Adipose tissue (tissue), 3 donors: ENCODE measurements around the gene MRGPRD. TPM values are rescaled to one million over a fixed set of nuclear protein-coding genes. Genes with fewer than 3 reads are reported as not detected.

Experiments used
- H3K27ac ChIP-seq: one replicate; pipeline ENCODE4 v1.5.1; 2013; ENCODE audit warnings: low read depth, low read length
- WGBS, 3 donors: extraction: QIAGEN DNeasy Blood & Tissue Kit; methylation state at CpG; one replicate each; pipeline ENCODE4 v1.1.7; 2013; 5-methylcytosine and 5-hydroxymethylcytosine counted together
- polyA plus RNA-seq, 3 donors: library from polyadenylated mRNA; stranded (reverse); fragments of 200-250 nt; gene quantifications; one replicate each; pipeline ENCODE4 v1.2.3, GENCODE V29; 2013
- donor health status: healthy with polysubstance abuse.
- donor health status: Bipolar disorder and iron deficiency.
- donor health status: healthy.

The MRGPRD gene
- polyA plus RNA-seq, 3 donors: 0.07 TPM; not detected in 2

GRCh38 chr11:68939583-68940555, 40.9 kb downstream of the MRGPRD start:
- 80 to 87% (median 82%) methylated on average over 31 to 33 of the region's 33 CpGs for WGBS, 3 donors
- no peak overlapping the region for H3K27ac ChIP-seq

- WGBS, 3 donors: 81 to 87% (median 83%) methylated on average over 12 to 17 of the region's 17 CpGs
- H3K27ac ChIP-seq: no peak overlapping the region
These were observed 41.8 kb downstream of the MRGPRD start for GRCh38 chr11:68938816-68939582.

GRCh38 chr11:68938088-68938487, 42.7 kb downstream of the MRGPRD start:
- H3K27ac ChIP-seq: no peak overlapping the region
- 89 to 94% (median 91%) methylated on average over 18 of the region's 18 CpGs for WGBS, 3 donors

- 91 to 93% (median 91%) methylated on average over 29 of the region's 29 CpGs for WGBS, 3 donors
- H3K27ac ChIP-seq: no peak overlapping the region
These were observed 43.8 kb downstream of the MRGPRD start for GRCh38 chr11:68936676-68937620.

- WGBS, 3 donors: 88 to 96% (median 93%) methylated on average over 10 of the region's 10 CpGs
- H3K27ac ChIP-seq: no peak overlapping the region
These were observed 44.5 kb downstream of the MRGPRD start for GRCh38 chr11:68936358-68936636.

GRCh38 chr11:68935516-68936357, 45.0 kb downstream of the MRGPRD start:
- WGBS, 3 donors: 93 to 95% (median 93%) methylated on average over 29 of the region's 29 CpGs
- H3K27ac ChIP-seq: no peak overlapping the region

GRCh38 chr11:68935066-68935465, 45.7 kb downstream of the MRGPRD start:
- H3K27ac ChIP-seq: no peak overlapping the region
- 94 to 95% (median 95%) methylated on average over 15 of the region's 15 CpGs for WGBS, 3 donors

- no peak overlapping the region for H3K27ac ChIP-seq
- WGBS, 3 donors: 94 to 97% (median 94%) methylated on average over 13 of the region's 13 CpGs
These were observed 46.1 kb downstream of the MRGPRD start for GRCh38 chr11:68934666-68935065.

GRCh38 chr11:68934321-68934645, 46.5 kb downstream of the MRGPRD start:
- H3K27ac ChIP-seq: no peak overlapping the region
- WGBS, 3 donors: 91 to 94% (median 94%) methylated on average over 12 of the region's 12 CpGs

- 89 to 91% (median 90%) methylated on average over 17 of the region's 17 CpGs for WGBS, 3 donors
- no peak overlapping the region for H3K27ac ChIP-seq
These were observed 47.0 kb downstream of the MRGPRD start for GRCh38 chr11:68933605-68934320.

GRCh38 chr11:68932933-68933577, 47.7 kb downstream of the MRGPRD start:
- WGBS, 3 donors: 95 to 97% (median 97%) methylated on average over 24 of the region's 24 CpGs
- H3K27ac ChIP-seq: no peak overlapping the region

GRCh38 chr11:68932358-68932757, 48.4 kb downstream of the MRGPRD start:
- WGBS, 3 donors: 89 to 95% (median 93%) methylated on average over 7 of the region's 7 CpGs
- no peak overlapping the region for H3K27ac ChIP-seq

GRCh38 chr11:68931911-68932310, 48.9 kb downstream of the MRGPRD start:
- WGBS, 3 donors: 90 to 92% (median 91%) methylated on average over 17 of the region's 17 CpGs
- no peak overlapping the region for H3K27ac ChIP-seq

- 92 to 93% (median 93%) methylated on average over 21 of the region's 21 CpGs for WGBS, 3 donors
- no peak overlapping the region for H3K27ac ChIP-seq
These were observed 49.6 kb downstream of the MRGPRD start for GRCh38 chr11:68930991-68931855.
